Stimulated activated CD8-positive, alpha-beta memory T cell treated with anti-CD3 and anti-CD28 coated beads, Interleukin-4, amount 100 ng/mL, for 4 hours (primary cell): ENCODE data around the gene STXBP5.
"Not testable (repeated sequence)": the region's sequence is repeated elsewhere in the genome, so short reads cannot be mapped to it uniquely, and the experiment has no call there.

ENCODE experiments used
- DNase-seq, 2 donors: peaks; one replicate each; pipeline ENCODE4 v3.0.0-alpha.2; 2020; ENCODE audit warnings: low read depth in 2 of 2, low spot score in 1 of 2

STXBP5 gene

DNA sequence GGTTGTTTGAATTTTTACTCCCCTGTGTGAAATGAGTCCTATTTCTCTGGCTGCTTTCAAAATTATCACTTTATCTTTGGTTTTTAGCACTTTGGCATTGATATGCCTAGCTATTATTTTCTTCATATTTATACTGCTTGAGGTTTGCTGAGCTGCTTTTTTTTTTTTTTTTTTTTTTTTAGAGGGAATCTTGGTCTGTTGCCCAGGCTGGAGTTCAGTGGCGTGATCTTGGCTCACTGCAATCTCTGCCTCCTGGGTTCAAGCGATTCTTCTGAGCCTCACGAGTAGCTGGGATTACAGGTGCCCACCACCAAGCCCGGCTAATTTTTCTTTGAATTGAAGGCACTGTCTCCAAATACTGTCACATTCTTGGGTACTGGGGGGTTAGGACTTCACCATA is 40.6 kb downstream of the STXBP5 start:
- no peak for DNase-seq

DNA sequence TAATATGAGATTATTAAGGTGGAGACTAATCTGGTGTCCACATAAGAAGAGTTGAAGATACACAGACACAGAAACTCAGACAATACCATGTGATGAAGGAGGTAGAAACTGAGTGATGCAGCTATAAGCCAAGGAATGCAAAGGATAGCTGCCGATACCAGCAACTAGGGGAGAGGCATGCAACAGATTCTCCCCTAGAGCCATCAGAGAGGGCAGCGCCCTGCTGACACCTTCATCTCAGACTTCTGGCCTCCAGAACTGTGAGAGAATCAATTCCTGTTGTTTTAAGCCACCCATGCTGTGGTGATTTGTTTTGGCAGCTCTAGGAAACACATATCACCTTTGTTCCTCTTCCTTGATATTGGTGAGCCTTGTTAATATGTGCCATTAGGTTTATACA is 41.5 kb downstream of the STXBP5 start:
- DNase-seq = no peak

DNA sequence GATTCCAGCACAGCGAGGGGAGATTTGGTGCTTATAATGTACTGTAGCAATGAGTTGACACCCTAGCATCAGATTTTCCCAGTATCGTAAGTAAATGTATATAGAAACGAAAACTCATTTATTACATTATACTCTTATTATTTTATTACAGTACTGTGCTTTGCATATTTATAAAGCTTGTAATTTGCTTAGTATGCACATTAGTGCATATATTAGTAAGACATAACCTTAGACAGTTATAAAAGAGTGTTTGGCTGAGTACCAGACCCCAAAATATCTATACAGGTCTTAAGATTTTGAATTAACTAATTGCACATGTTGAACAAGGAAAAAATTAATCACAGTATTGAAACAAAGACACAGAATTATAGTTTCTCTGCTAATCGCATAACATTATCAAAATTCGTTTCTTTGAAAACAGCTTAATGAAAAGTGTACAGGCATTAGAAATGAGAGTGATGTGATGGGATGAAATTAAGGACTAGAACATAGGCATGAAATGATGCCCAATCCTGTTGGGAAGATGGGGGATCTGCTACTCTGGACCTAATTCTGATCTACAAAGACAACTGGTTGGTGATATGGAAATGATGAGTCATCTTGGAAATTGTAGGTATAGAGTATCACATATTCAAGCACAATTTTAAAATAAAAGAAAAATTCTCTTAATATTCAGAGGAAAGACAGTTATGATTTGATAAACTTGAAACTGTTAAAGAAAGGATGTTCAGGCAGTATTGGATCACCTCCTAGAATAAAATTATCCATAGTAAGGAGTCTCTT is 42.8 kb downstream of the STXBP5 start:
- DNase-seq = no peak

DNA sequence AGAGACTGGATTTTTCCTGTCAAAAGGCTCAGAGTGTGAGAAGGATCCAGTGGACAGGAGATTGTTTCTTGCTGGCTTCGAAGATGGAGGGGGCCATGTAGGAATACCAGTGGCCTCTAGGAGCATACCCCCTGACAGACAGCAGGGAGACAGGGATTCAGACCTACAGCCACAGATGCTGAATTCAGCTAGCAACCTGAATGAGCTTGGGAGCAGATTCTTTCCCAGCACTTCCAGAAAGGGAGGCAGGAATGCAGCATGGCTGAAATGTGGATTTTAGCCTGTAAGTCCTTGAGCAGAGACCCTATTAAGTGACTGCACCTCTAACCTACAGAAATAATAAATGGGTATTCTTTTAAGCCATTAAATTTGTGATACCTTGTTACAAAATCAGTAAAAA is 44.6 kb downstream of the STXBP5 start:
- DNase-seq = no peak

DNA sequence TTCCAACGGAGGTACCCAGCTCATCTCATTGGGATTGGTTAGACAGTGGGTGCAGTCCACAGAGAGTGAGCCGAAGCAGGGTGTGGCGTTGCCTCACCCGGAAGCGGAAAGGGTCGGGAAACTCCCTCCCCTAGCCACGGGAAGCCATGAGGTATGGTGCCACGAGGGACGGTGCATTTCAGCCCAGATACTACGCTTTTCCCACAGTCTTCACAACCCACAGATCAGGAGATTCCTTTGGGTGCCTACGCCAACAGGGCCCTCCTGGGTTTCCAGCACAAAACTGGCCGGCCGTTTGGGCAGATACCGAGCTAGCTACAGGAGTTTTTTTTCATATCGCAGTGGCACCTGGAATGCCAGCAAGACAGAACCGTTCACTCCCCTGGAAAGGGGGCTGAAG is 46.9 kb downstream of the STXBP5 start:
- DNase-seq = no peak

DNA sequence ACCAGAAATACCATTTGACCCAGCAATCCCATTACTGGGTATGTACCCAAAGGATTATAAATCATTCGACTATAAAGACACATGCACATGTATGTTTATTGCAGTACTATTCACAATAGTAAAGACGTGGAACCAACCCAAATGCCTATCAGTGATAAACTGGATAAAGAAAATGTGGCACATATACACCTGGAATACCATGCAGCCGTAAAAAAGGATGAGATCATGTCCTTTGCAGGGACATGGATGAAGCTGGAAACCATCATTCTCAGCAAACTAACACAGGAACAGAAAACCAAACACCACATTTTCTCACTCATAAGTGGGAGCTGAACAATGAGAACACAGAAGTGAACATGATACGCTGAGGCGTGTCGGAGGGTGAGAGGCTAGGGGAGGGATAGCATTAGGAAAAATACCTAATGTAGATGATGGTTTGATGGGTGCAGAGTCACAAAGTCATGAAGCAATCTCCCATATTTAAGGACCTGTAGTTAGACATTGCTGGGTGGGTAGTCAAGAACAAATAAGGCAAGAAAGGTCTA is 50.8 kb downstream of the STXBP5 start:
- not testable (repeated sequence) for DNase-seq

DNA sequence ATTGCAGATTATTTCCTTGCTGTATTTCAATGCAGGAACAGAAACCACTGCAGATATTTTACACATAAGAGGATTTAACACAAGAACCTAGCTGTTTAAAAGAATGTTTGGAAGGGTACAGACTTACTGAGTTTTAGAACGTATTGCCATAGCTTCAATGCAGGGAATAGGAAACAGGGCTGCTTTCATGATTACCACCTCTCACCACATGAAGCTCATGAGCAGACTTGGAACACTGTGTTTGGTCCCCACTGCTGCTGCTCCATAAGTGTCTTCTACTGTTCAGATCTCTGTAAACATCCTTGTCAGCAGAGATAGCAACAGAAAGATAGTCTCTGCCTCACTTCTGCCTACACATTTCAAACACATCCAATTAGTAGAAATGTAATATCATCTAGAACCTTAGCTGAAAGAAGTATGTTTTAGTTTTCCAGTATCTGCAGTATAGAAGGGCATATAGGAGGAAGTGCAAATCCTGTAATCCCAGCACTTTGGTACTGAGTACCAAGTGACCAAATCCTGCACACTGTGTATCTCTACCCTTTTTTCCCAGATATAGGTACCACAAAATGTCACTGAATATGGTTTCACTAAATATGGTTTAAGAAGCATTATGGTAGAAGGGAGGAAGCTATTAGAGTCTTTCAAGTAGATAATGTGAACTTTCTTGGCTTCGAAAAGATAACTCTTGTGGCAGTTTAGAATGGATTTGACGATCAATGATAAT is 51.9 kb downstream of the STXBP5 start:
- DNase-seq = no peak

DNA sequence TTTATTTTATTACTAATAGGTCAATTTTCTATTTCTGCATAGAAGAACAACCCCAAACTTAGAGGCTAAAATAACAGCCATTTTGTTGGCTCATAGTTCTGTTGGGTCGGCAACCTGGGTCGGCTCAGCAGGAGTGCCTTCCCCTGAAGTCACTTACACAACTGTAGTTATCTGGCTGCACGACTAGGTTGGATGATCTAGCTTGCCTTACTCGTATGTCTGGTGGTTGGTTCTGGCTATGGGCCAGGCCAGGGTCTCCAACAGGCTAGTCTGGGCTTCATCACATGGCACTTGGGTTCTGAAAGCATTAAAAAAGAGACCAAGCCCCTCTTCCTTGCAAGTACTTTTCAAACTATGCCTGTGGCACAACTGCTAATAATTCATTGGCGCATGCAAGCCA is 53.5 kb downstream of the STXBP5 start:
- no peak for DNase-seq

DNA sequence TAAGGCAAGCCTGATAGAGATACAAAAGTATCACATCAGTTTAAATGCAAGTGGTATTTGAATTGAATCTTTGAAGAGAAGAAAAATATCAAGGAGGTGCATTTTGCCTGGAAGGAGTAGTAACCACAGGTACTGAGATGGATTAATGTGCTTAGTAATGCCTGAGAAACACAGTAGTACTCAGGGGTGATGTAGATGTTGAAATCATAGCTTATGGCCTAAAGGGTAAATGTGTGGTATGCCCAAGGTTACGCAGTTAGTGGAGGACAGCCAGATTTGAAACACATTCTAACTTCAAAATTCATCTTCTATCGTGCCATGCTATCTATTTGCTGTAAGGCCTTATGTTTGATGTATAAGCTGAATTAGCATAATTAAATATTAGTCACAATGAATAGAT is 55.9 kb downstream of the STXBP5 start:
- DNase-seq = no peak

DNA sequence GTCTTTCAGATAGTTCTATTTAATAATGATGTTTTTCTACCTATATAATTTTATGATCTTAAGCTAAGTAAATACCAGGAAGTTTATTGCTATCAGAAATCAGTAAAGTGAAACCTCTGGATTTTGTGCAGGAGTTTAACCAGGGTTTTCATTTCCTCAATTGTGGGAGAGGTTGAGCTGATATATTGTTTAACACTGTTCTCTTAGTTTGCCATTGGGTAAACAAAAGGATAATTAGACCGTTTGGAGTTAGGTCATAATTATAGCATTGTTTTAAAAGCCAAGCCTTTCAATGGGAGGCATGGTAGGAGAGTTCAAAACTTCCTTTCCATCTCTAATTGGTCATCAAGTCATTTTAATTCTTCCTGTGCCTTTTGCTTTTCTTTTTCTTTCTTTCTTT is 58.7 kb downstream of the STXBP5 start:
- DNase-seq = no peak

DNA sequence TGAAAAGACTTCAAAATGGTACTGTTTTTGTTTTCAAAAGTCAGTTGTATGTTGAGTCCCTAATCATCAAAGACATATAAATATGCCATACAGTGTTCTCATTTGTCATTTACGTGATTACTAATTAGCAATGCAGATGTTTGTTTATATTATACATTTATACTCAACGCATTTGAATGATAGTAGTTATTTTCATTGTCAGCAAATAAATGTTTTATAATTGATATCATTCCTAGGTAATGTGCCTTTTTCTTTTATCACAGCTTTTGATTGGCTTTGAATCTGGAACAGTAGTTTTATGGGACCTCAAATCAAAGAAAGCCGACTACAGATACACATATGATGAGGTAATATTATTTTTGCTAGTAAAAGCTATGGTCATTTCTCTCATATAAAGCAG is 62.6 kb downstream of the STXBP5 start:
- DNase-seq = no peak

DNA sequence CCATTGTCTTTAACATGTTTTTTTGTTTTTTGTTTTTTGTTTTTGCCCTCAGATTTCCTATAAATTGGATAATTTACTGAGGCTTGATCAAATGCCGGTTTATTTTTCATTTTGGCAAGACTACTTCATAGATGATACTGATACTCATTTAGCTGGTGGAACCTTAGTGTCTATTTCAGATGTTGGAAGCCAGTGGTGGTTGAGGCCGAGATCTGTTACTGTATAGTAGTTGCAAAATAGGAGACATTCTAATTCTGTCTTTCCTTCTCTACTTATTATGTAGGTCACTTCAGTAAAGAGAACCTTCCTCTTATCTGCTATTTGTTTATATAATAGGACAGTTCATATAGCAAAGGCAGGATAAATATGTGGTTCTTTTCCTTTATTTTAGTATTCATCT is 63.4 kb downstream of the STXBP5 start:
- DNase-seq = no peak

DNA sequence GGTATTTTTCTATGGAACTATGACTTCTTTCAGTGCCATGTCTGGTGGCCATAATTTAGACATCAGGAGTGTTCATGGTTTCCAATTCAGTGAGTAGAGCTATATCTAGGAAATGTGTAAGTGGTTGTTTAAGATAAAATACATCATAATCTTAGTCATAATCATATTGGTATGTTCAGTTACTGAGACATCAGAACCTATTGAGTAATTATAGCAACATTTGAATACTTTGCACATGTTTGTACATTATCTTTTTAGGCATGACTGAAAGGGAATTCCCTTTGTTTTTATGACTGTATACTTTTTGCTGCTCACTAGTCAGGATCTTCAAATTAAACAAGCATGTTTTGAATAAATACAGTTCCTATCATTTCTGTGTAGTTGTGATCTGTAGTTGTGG is 64.0 kb downstream of the STXBP5 start:
- no peak for DNase-seq

DNA sequence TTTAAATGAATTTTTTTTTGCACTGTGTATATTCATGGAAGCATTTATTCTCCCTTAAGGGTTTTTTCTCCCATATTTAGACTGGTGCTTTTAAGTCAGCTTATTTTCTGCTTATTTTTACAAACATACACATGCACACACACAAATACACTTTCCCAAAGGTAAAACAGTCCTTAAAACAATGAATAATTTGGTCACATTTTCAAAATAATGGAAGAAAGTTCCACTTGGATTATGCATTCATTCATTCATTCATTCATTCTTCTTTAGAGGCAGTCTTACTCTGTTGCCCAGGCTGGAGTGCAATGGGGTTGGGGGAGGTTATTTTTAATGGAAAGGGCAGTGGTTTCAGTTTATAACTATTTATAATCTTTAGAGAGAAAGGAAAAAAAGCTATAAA is 69.8 kb downstream of the STXBP5 start:
- DNase-seq = no peak

DNA sequence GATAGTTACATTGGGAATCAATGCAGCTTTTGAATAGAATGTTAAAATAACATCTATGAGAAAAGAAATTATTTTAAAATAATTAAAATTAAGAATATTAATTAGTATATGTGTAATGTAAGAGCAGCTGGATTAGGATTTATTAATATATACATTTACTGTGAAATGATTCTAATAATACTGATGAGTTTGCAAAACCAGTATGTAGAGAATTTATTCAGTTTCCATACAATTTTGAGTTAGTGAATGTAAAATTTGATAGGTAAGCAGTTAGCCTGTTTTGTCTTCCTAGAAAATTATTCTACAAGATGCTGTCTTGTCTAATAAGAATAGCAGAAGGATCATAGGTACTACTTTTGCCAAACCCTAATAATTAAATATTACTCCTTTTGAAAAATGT is 70.6 kb downstream of the STXBP5 start:
- DNase-seq = no peak

DNA sequence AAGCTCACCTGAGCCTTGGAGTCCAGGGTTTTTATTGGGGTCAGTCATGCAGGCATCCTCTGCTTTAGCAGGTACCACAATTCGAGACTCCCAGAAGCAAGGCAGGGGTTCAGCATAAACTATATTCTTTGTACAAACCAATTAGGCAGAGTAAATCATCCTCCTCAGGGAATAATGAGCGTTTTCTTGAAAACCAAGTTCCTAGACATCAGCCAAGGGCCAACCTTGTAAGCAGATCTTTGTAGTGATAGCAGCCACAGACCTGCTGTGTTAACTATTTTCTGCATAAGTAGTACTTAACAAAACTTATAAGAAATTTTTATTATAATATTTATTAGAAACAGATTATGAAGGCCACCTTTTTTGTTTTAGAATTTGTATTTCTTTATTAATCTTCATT is 74.7 kb downstream of the STXBP5 start:
- DNase-seq = no peak

DNA sequence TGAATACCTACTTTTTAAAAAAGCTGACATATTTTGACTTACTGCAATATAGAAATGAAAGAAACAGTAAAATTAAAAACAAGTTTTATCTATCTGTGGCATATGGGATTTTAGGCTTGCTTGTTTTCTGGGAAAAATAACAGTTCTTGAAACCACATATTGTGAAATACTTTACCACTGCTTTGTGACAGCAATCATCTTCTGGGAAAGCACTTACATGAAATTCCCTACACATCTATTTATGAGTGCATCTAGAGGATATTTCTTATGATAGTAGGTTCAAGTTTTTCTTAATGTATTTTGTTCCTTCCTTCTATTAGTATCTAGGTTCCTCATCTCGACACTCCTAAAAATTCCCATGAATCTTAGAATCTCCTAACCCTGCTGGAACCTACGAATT is 75.2 kb downstream of the STXBP5 start:
- DNase-seq = no peak

DNA sequence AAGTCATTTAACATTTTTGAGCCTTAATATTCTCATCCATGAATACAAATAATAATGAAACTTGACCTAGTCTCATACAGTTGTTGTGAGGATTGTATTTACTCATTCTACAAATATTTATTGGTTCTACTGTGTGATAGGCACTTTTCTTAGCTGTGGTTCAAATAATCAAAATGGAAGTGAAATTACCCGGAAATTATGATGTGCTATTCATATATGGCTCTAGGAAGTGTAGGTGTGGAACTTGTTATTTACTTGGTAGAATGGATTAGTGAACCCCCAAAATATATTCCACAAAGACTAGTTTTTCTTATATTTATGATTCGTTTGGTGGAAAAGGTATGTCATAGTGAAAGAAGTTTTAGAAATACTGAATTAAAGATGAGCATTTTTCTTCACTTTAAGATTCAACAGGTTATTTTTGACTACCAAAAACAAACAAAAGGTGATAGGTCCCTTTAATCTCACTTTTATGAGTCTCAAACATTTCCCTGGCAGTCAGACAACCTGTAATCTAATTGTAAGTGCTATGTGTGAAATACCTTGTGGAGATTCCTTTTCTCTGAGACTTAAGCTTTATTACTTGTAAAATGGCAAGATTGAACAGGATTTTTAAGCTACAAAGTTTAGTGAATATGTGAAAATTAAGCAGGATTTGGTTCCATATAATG is 77.8 kb downstream of the STXBP5 start:
- DNase-seq = no peak

DNA sequence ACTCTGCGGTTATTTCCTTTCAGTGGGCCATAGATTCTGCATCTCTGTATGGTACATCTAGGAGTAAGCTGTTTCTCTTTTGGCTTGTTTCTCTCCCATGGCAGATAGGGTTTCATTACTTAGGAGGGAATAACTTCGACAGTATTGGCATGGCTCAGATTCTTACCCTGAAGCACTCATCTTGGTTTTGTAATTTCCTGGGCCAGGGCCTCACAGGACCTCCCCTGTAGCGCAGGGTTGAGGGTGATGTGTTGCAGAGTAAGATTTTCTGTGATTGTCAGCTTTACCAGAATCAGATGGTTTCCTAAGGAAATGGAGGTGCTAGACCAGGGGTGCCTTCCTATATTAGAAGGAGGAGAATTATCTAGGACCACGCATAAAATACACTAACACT is 78.3 kb downstream of the STXBP5 start:
- no peak for DNase-seq

DNA sequence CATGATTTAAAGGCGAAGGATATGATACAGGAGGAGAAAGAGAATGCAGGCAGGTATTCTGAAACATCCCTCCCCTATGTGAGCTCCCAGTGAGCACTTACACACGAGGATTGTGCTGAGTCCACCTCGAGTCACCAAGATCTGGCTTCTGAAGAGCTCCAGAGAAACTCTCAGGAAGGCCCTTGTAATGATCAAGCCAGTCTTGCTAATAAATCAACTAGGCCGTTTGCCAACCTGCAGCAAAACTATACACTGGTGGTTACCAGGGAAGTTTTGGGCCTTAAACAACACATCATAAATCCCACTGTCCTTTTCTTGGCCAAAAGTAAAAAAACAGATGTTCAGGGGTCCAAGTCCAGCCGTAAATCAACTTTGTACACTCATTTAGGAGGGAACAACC is 79.2 kb downstream of the STXBP5 start:
- no peak for DNase-seq

DNA sequence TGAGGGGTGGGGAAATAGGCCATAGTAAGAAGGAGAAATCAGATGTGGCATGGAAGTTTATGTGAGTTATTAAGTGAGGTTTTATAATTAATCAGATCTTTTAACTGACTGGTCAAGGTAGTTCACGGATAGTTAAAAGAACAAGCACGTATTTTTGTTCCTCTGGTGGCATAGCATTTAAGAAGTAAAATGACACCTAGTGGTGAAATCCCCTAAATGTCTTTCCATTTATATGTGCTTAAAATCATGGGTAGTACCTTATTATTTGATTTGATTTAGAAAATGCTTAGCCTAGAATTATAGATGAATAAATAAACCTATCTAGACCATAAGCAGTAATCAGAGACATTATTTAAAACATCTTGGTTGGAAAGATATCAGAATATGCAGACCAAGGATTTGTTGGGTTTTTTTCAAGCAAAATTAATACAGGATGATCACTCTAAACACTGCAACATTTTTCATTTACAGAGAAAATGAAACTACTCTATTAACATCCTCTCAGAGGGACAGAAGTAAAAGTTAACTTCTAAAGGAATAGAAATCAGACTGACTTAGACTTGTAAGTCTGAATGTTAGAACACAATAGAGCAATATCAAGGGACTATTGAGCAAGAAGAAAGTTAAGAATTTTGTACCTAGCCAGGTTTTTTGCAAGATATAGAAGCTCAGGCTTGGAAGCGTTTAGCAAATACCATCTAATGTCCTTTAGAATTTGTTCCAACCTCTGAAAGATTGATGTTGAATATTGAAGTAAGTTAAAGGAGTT is 81.1 kb downstream of the STXBP5 start:
- no peak for DNase-seq
